Activated CD4-positive, alpha-beta T cell treated with anti-CD3 and anti-CD28 coated beads, Interleukin-2, amount 50 U/mL, for 4 hours (primary cell): ENCODE measurements around the gene ANGPTL7.

Source experiments
- DNase-seq, 2 experiments: peaks; one replicate each; pipeline ENCODE4 v3.0.0-alpha.2; 2020

Gene ANGPTL7

GRCh38 chr1:11207898-11208611 lies 18.9 kb downstream of the ANGPTL7 start:
- no peak for DNase-seq

- no peak for DNase-seq
These were observed 22.3 kb downstream of the ANGPTL7 start for GRCh38 chr1:11211461-11211860.

GRCh38 chr1:11211925-11212587 lies 22.9 kb downstream of the ANGPTL7 start:
- no peak for DNase-seq

DNA sequence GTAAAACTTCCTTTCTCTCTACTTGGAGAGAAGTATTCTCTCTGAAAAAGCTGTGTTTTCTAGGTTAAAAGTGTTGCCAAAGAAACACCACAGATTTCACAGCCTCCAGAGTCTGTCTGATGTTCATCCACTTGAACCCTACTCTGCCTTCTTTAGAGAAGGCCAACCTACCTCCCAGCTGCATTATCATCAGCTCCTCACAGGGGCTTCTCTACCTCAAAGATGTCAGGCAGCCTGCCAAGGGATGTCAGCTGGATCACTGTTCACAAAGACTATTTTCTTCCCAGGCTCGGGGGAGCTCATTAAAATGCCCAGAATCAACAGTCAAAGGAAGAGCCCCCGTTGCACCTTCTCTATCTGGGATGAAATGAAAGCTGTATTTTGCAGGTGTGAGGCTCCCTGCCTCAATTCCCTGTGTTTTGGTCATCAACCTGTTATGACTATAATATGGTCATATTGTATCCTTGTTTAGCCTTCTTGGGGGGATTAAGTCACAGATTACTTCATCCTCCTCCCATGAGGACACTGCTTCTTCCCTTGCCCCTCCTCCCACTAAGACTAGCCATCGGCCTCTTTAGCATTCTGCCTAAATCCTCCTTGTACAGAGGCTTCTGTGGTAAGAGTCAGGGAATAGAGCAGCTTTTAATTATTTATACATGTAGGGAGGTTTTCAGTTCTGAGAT lies 25.7 kb downstream of the ANGPTL7 start:
- DNase-seq, result no peak

DNA sequence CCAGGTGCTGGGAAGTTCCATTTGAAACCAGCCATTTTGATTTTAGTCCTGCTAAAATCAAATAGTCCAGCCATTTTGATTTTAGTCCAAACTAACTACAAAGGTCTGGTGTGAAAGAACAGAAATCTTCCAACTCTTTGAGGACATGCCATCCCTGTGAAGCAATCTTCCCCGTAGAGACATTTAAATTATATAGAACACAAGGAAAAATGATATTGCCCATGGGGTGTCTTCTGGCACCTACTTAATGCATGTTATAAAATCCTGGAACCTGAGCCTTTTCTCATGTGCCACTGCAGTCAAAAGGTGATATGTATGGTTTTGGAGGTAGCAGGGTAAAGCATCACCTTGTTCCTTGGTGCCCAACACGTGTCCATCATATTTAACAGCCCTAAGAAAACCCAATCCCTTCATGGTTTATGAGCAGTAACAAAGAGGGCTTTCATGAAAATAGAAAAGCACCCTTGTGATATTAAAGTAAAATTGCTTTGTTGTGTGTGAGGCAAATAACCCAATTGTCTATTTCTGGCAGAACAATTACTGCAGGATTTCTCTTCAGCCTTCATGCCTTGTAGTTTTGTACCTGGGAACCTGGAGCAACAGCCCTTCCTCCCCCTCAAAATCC lies 26.3 kb downstream of the ANGPTL7 start:
- DNase-seq, result no peak

DNA sequence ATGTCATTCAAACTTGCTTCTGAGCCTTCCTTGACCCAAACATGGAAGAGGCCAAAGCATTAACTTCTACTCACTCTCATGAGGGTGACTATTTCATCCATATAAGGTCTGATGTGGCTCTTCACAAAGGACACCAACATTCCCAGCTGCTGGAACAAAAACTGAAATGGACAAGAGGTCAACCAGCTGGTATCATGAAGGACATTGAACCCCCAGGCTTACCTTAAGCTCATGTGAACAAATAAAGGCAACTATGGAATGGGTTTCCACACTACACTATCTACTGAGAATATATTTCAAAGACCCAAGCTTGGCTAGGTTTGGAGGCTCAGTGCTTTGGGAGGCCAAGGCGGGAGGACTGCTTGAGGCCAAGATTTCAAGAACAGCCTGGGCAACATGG lies 26.9 kb downstream of the ANGPTL7 start:
- DNase-seq, result no peak

GRCh38 chr1:11227106-11228077 lies 38.2 kb downstream of the ANGPTL7 start:
- DNase-seq, result no peak

GRCh38 chr1:11229203-11229602 lies 40.0 kb downstream of the ANGPTL7 start:
- DNase-seq, result no peak

DNA sequence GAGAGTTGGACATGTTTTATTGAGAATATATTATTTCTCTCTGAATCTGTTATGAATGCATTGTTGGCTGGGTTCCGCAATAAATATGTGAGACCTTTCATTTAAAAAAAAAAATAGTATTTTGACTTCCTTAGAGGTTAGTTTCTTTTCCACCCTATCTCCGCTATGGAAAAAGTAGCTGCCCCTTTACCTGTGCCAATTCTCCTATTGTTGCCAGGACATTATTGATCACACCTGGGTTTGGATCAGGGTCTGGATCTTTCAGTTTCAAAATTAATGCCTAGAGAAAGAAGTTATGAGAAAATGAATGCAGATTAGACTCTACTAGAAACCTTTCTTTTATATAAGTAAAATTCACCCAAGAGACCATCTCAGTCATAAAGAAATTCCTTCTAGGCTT lies 44.1 kb downstream of the ANGPTL7 start:
- no peak for DNase-seq

- no peak for DNase-seq
These were observed 48.2 kb downstream of the ANGPTL7 start for GRCh38 chr1:11237356-11237755.

DNA sequence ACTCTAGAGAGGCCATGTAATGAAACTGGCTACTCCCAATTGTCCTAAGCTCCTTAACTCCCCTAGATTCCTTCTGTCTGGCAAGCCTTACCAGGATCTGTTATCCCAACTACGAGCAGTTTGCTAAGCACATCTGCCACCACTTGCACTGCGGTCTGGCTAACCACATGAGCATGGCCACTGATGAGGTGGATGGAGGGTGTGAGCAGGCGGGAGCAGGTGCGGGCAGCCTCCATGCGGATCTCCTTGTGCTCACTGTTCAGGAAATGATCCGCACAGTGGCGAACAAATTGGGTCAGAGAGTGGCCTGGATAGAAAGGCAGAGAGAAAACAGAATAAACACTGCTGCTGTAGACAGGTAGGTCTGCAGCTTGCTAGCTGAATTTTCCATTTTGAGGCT lies 49.2 kb downstream of the ANGPTL7 start:
- DNase-seq, result no peak

- DNase-seq, result no peak
These were observed 56.1 kb downstream of the ANGPTL7 start for GRCh38 chr1:11245248-11245647.
